GM18511 (cell line): Measurements from ENCODE around the gene ANKH.

Experiments used
- ATAC-seq: cut with Tn5 transposase; IDR thresholded peaks from one replicate; pipeline ENCODE4 v1.9.1; 2021; ENCODE audit warnings: mild to moderate bottlenecking, moderate library complexity; ENCODE audit not compliant: unreplicated experiment

Gene ANKH

DNA sequence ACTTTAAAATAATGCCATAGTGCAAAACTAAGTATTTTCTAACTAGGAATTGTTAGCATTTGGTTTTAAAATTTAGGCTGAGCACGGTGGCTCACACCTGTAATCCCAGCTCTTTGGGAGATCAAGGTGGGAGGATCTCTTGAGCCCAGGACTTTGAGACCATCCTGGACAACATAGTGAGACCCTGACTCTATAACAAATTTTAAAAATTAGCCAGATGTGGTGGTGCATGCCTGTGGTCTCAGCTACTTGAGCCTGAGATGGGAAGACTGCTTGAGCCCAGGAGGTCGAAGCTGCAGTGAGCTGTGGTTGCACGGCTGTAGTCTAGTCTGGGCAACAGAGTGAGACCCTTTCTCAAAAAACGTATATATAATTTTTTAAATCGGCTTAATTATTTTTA is 202.2 kb downstream of the ANKH start:
- ATAC-seq, result no peak

DNA sequence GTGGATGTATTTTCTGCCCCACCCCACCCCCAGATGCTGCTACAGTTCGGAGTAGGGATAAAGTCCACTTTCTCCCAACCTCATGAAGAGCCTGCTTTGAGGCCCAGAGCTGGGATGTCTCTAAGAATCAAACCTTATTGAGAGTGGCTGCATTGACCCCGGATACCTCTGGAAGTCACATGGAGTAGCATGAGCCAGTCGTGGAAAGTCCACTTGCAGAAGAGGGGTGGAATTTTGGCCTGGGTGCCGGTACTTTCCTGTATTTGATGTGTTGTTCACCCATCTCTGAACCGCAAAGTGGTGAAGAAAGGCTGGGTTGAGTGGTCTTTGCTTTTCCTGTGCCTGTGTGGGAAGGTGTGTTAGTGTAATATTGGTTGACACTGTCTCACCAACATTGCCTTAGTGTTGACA is 203.4 kb downstream of the ANKH start:
- ATAC-seq, result peak; percentile 6

DNA sequence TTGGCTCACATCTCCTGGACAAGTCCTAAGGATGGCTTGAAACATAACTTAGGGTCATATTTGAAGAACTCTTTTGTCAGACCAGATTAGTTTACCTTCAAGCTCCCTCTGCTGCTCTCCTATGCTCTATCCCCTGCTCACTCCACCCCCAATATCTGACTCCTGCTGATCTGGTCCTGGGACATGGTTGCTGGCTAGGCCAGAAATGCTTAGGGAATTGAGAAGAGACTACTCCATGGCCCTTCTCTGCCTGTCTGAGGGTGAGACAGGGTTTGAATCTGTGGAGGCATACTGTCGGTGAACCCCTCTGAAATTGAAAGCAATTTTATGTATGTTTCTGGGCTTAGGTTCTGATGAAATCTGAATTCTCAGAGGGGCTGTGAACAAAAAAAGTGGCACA is 203.8 kb downstream of the ANKH start:
- no peak for ATAC-seq

DNA sequence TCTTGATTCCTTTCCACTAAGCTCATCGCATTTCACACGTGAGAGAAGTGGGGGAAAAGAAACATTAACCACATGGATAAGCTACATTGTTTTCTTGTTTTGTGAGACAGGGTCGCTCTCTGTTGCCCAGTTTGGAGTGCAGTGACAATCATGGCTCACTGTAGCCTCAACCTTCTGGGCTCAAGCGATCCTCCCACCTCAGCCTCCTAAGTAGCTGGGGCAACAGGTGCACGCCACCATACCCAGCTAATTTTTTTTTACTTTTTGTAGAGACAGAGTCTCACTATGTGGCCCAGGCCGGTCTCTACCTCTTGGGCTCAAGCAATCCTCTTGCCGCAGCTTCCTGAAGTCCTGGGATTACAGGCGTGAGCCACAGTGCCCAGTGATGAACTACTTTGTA is 204.3 kb downstream of the ANKH start:
- ATAC-seq, result no peak

DNA sequence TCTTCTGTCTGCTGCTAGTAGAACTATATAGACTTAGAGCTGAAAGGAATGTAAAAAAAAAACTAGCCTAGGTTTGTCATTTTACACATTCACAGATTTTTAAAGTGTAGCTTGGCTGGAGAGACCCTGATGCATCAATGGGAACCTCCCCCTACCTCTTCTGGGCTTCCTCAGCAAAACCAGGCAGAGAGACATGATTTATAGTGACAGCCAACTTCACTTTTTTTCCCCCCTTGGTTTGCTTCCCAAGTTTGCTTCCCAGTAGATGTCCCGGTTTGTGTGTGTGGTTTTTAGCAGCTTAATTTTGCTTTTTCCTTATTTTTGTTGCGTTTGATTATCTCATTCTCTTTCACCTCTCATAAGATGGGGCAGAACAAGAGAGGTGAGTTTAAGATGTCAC is 205.2 kb downstream of the ANKH start:
- ATAC-seq, result no peak

DNA sequence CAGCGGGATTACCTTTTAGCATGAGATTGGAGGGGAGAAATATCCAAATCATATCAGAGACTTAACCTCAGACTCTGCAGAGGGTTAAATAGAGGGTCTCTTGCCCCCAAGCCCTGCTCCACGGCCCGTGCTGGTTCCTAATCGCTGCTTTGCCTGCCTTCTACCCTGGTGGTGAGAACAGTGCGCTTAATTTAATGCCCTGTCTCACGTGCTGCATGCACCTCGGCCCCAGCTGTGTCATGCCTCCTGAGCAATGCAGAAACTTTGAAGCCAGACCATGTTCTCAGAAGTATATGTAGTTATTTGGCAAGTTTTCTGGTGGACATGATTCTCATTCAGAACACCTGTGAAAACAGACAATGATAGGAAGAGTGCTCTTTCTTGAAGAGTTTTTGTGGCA is 205.6 kb downstream of the ANKH start:
- ATAC-seq, result peak; percentile 36

DNA sequence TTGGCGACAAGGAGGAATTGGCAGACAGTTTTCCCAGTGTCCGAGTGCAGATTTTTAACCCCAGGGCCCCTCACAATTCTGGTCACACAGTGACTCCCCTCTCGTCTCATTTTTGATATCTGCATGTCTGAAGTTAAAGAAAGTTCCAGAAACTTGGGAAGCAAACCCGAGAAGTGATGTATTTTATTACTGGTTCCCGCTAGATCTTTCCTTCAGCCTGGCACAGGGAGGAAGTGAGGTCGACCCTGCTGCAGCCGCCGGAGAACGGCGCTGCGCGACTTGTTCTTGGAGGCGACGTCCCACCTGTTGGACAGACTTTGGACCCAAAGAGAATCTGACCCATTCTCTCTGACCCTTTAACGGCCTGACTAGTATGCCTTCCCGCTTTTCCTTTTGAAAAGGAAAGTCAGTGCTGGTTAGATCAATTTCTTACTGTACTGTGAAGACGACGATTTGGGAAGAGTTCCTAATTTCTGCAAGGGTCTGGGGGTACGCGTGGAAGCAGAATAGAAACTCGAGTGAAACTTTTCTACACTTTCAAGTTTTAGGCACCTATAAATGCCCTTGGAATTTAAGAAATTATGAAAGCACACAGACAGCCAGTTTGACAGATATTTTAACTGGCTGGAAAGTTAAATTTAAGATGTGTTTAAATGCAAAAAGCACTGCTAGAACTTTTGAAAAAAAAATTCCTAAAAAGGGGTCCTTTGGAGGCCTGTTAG is 206.3 kb downstream of the ANKH start:
- ATAC-seq, result peak; percentile 17

DNA sequence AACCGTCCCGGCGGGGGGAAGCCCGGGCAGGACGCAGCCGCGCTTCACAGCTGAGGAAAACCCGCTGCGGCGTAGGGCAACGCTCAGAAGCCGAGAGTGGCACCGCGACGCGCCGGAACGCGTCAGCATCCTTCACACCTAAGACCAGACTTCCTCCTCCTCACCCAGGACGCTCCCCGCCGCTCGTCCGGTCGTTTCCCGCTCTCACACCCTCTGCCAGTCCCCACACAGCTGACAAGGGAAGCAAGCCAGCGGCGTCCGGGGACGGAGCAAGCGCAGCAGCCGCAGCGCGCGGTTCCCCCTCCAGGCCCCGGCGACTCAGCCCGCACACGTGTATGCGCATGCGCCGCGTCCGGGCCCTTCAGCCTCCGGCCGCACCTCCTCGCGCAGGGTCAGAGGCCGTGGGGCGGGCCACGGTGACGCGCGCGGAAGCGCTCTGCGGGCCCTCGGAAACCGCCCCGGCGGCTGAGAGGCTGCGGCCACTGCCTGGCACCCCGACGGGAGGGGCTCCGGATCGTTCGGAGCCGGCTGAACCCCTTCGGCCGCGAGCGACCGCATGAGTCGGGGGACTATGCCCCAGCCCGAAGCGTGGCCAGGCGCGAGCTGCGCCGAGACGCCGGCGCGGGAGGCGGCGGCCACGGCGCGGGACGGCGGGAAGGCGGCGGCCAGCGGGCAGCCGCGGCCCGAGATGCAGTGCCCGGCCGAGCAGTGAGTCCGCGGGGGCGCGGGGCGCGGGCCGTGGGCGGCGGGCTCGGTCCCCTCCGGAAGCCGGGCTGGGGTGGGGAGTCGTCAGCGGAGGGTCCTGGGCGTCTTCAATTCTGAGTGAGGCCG is 207.1 kb downstream of the ANKH start, which contains the start of gene OTULIN:
OTULIN (plus strand) TSS at position 449 of the 831 bp plus-strand sequence; CDS start at position 557, 108 bp downstream.
- peak; percentile 66 for ATAC-seq

DNA sequence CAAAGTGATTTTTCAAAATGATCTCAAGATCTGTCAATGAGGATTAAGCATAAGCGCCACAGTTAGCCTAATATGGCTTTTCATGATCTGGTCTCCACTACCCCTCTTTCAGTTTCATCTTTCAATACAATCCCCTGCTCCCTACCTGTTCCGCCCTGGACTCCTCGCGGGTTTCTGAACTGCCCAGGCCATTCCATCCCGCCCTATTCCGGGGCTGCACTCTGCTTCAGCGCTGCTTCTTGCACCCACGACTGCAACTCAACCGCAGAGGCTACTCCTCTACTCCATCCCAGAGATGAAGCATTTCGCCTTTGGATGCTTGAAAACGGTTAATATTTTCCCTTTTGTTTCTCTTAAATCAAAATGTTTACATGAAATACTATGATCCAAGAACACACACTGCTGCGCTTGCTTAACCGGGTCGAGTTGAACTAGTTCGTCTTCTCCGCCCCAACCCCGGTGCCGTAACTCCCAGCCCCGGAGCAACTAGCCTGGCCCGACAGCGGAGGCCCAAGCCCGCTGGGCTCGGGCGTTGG is 207.8 kb downstream of the ANKH start:
- peak; percentile 28 for ATAC-seq

DNA sequence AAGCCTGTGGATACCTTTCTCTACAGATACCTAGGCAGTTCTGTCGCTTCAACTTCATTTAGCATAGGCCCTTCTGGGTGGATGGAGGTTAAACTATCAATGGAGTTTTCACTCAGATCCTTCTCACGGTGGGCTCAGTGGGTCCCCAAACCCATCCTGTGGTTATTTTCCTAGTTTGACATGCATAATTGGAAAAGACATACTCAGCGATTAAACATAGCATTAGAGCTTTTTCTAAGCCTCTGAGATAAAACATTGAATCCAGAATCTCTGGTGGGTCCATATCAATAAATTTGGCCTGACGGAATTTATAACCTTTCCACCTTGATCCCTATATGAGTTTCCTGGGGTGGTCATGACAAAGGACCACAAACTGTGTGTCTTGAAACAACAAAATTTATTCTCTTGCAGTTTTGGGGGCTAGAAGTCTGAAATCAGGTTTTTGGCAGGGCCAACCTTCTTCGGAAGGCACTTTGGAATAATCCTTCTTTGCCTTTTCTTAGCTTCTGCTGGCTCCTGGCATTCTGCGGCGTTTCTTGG is 208.8 kb downstream of the ANKH start:
- ATAC-seq, result no peak

DNA sequence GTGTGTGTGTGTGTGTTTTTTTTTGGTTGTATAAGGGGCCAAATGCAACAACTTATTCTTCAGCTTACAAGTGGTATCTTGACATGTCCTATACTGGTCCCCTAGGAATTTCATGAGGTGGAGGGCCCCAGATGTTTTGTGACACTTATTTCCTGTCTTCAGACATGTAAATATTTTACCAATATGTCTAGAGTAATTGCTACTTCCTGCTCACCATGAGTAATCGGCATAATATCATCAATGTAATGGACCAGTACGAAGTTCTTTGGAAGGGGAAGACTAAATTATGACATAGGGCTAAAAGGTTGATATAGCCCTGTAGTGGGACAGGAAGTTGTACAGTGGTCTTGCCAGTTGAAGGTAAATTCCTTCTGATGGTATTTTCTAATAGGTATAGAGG is 210.7 kb downstream of the ANKH start:
- ATAC-seq, result no peak

DNA sequence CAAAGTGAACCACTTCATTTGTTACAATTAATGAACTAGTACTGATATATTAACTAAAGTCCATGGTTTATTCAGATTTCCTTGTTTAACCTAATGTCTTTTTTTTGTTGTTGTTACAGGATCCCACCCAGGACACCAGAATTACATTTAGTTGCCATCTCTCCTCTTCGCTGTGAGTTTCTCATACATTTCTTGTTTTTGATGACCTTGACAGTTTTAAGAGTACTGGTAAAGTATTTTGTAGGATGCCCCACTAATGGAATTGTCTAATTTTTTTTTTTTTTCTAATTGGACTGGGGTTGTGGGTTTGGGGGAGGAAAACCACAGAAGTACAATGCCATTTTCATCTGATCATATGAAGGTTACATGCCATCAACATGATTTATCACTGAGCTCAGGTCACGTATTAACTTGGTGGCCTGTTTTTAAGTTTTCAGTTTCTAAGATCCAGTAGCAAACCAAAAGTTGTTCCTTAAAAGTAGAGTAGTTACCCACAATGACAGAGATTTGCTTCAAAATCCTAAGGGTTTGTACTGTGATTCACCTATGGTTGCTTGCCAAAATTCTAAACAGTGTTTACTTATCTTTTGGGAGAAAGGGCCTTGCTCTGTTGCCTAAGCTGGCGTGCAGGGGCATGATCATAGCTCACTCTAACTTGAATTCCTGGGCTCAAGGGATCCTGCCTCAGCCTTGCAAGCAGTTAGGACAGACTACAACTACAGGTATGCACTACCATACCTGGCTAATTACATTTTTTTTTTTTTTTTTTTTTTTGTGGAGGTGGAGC is 211.6 kb downstream of the ANKH start:
- ATAC-seq, result no peak

DNA sequence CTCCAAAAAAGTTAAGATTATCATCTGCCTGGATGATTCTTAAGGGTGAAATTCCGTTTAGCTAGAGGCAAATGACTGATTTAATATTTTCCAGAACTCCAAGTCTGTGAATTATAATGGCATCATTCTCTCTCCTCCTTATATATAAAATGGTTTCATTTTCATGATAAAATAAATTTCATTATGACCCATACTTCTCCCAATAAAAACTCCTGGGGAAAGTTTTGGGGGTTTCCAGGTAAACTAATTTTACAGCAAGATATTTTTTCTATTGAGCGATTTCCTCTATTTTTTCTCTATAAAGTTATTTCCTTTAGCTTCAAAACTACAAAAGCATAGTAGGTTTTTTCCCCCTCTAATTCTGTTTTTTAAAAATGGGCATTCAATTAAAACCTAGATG is 214.7 kb downstream of the ANKH start:
- no peak for ATAC-seq

DNA sequence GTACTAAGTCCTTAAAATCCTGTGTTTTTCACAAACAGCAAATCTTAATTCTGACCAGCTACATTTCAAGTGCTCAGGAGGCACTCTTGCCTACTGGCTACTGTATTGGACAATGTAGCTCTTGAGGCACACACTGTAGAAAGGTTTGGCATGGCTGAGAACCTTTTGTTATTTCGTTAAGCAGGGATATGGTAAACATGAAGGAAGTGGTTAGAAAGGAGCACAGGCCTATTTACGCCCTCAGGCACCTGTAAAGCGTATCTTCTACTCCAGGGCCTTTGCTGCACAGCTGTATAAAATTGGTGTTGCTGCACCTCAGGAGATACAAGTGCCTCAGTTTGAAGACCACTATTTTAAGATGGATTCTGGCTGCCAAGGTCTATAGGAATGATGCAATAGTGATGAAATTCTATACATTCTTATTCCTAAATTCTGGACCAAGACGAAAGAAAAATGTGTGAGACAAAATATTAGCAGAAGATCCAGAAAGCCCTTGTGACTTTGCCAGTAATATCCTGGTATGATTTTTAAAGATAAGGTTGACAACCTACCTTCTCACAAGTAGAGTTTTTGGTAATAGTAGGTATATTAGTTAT is 216.3 kb downstream of the ANKH start:
- no peak for ATAC-seq
